Panc1 (cell line): ENCODE results near the gene FAF1. TPM values are rescaled to one million over a fixed set of nuclear protein-coding genes. Genes with fewer than 3 reads are reported as not detected.

Source experiments
- ATAC-seq: fragments of 200-7000 bp; cut with Tn5 transposase; 2 replicates; pipeline ENCODE4 v1.9.1; 2020; ENCODE audit warnings: mild to moderate bottlenecking, moderate library complexity
- BruUV-seq: library from RNA; stranded (reverse); fragments of 400-500 nt; replicated peaks from 2 replicates; lab custom pipeline; 2021; lab: Mats Ljungman, UMichigan
- CTCF ChIA-PET: fragments of 300-600 bp; sonication (Branson Sonifier 250); formaldehyde crosslinking; loops from one replicate; lab custom pipeline; 2022; ENCODE audit warnings: antibody characterized with exemption; lab: Charles Lee
- POLR2A ChIA-PET: fragments of 300-600 bp; sonication (Branson Sonifier 250); formaldehyde crosslinking; loops from one replicate; lab custom pipeline; 2022; ENCODE audit warnings: antibody characterized with exemption; lab: Charles Lee
- DNase-seq: peaks from one replicate; pipeline ENCODE4 v3.0.0-alpha.2; 2010; ENCODE audit warnings: low read depth, low spot score
- H3K27ac ChIP-seq: 2 replicates; pipeline ENCODE4 v1.5.1; 2011; ENCODE audit warnings: mild to moderate bottlenecking, low read length, inconsistent platforms
- H3K27me3 ChIP-seq: fragments of 200-500 bp; sonication (Bioruptor generic); 2 replicates; pipeline ENCODE4 v1.6.0; 2014; ENCODE audit warnings: low read length, inconsistent platforms; ENCODE audit not compliant: control insufficient read depth, insufficient read depth
- H3K36me3 ChIP-seq: fragments of 200-500 bp; sonication (Bioruptor generic); 2 replicates; pipeline ENCODE4 v1.5.1; 2014; ENCODE audit warnings: inconsistent platforms, mild to moderate bottlenecking, low read length, moderate library complexity; ENCODE audit not compliant: control insufficient read depth, insufficient read depth
- H3K4me1 ChIP-seq: 2 replicates; pipeline ENCODE4 v1.5.1; 2011; ENCODE audit warnings: inconsistent platforms, mild to moderate bottlenecking, low read length, moderate library complexity; ENCODE audit not compliant: control insufficient read depth, insufficient read depth
- H3K4me3 ChIP-seq, 2 experiments: 2 replicates each; pipeline ENCODE4 v1.5.1; 2011 to 2012; ENCODE audit warnings: low read depth in 2 of 2, low read length in 2 of 2, mild to moderate bottlenecking in 2 of 2, inconsistent platforms in 1 of 2, moderate library complexity in 1 of 2
- H3K9me3 ChIP-seq: fragments of 200-500 bp; sonication (Bioruptor generic); 2 replicates; pipeline ENCODE4 v1.5.1; 2014; ENCODE audit warnings: low read depth, mild to moderate bottlenecking, inconsistent platforms, low read length, moderate library complexity; ENCODE audit not compliant: control insufficient read depth, insufficient read depth
- CTCF ChIP-seq: fragments of 450-650 bp; IDR thresholded peaks from 2 replicates; pipeline ENCODE4 v1.5.1; 2017; ENCODE audit warnings: mild to moderate bottlenecking
- POLR2AphosphoS5 ChIP-seq: IDR thresholded peaks from 2 replicates; pipeline ENCODE4 v1.6.1; 2012; ENCODE audit warnings: mild to moderate bottlenecking, low read depth, low read length, moderate library complexity
- REST ChIP-seq, 2 experiments: IDR thresholded peaks; 2 replicates each; pipeline ENCODE4 v1.6.1; 2011 to 2012; ENCODE audit warnings: low read depth in 2 of 2, control low read depth in 1 of 2, low read length in 1 of 2, mild to moderate bottlenecking in 1 of 2, moderate library complexity in 1 of 2; ENCODE audit not compliant: insufficient read depth in 1 of 2
- SIN3A ChIP-seq: IDR thresholded peaks from 2 replicates; pipeline ENCODE4 v1.6.1; 2012; ENCODE audit warnings: low read depth, mild to moderate bottlenecking, low read length, moderate library complexity, borderline replicate concordance; ENCODE audit not compliant: insufficient read depth
- TCF7L2 ChIP-seq: IDR thresholded peaks from 2 replicates; pipeline ENCODE4 v1.6.1; 2011; ENCODE audit warnings: mild to moderate bottlenecking, low read depth, low read length, inconsistent platforms
- in situ Hi-C: cut with HindIII; loops from 2 replicates; pipeline ENCODE4 v1.10.0; 2016; ENCODE audit warnings: low sequenced_read_pairs, low pct_unique_long_range_greater_than_20kb
- intact Hi-C: fragments of 100-400 bp; cut with micrococcal nuclease; formaldehyde crosslinking; loops from one replicate; pipeline ENCODE4 v1.10.0; 2022; ENCODE audit not compliant: unreplicated experiment
- total RNA-seq: library from RNA; stranded (reverse); gene quantifications from one replicate; pipeline ENCODE4 v1.2.1, GENCODE V29; 2021; ENCODE audit not compliant: unreplicated experiment

The FAF1 gene
- total RNA-seq, 1 experiment from 2014 or later = 101 TPM

- H3K9me3 ChIP-seq = no peaks in the 10 kb centered on the region
- CTCF ChIA-PET = no interaction called here
- BruUV-seq = no TSS peak
- no peaks in the 10 kb centered on the region for H3K4me1 ChIP-seq
- DNase-seq (no peak), ATAC-seq (no peak)
- POLR2A ChIA-PET = no interaction called here
- intact Hi-C loops = no loop called here
- H3K27ac ChIP-seq = no peak overlapping the region
- no peak overlapping the region for H3K4me3 ChIP-seq
- no peaks in the 10 kb centered on the region for H3K36me3 ChIP-seq
- TF ChIP-seq SIN3A (no peak), REST (IDR thresholded peaks at IDR 0.05; ENCODE audit: insufficient read depth in 1 of 2, low read depth in 2 of 2, low read length in 1 of 2) (no peak), POLR2AphosphoS5 (no peak)
- in situ Hi-C loops = no loop called here
- H3K27me3 ChIP-seq = no peaks in the 10 kb centered on the region
Observed at GRCh38 chr1:50666849-50667248, 293.2 kb downstream of the FAF1 start.

GRCh38 chr1:50665413-50665812 lies 294.7 kb downstream of the FAF1 start:
- no peak for TF ChIP-seq TCF7L2
- no peak for TF ChIP-seq POLR2AphosphoS5
- no peak for TF ChIP-seq CTCF
- TF ChIP-seq SIN3A = no peak
- TF ChIP-seq REST (IDR thresholded peaks at IDR 0.05; ENCODE audit: insufficient read depth in 1 of 2, low read depth in 2 of 2, low read length in 1 of 2) = no peak
- Histone ChIP-seq H3K27me3 (no peaks in the 10 kb centered on the region), H3K27ac (no peak overlapping the region), H3K36me3 (no peaks in the 10 kb centered on the region), H3K9me3 (no peaks in the 10 kb centered on the region), H3K4me3 (no peak overlapping the region), H3K4me1 (no peaks in the 10 kb centered on the region)
- intact Hi-C loops (no loop called here), in situ Hi-C loops (no loop called here)
- POLR2A ChIA-PET = no interaction called here
- no TSS peak for BruUV-seq
- CTCF ChIA-PET = no interaction called here
- no peak for ATAC-seq
- DNase-seq = no peak
